Stimulated activated CD4-positive, alpha-beta T cell treated with anti-CD3 and anti-CD28 coated beads, Interleukin-2, amount 100 ng/mL, for 24 hours (primary cell): ENCODE results near the gene BATF.

Experiments used
- DNase-seq, 2 donors: peaks; one replicate each; pipeline ENCODE4 v3.0.0-alpha.2; 2020

The BATF gene

DNA sequence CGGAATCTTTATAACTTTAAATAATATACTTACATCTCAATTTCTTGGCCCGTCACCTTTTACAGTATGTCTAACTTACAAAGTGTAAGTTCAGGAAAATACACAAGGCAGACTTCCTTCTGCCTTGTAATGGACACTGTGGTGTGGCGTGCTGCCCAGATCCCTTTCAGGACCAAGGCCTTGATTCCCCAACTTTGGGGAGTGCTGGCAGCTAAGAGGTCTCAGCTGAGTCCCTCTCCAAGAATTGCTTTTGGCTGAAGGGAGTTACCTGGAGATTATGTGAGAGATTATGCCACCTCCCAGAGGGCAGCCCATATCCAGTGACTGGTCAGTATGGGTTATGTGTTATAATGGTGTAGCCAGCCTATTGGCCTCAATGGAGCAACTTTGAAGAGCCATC is 21.2 kb upstream of the BATF start:
- no peak for DNase-seq

DNA sequence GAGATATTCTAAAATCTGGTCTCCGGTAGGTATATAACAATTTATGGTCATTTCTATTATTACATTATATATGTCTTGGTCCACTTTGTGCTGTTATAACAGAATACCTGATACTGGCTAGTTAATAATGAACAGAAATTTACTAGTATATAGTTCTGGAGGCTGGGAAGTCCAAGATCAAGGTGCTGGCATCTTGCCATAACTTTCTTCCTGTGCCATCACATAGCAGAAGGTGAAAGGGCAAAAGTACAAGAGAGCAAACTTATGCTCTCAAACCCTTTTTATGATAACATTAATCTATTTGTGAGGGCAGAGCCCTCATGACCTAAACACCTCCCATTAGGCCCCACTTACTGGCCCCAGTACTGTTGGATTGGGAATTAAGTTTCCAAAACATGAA is 17.9 kb upstream of the BATF start:
- no peak for DNase-seq

DNA sequence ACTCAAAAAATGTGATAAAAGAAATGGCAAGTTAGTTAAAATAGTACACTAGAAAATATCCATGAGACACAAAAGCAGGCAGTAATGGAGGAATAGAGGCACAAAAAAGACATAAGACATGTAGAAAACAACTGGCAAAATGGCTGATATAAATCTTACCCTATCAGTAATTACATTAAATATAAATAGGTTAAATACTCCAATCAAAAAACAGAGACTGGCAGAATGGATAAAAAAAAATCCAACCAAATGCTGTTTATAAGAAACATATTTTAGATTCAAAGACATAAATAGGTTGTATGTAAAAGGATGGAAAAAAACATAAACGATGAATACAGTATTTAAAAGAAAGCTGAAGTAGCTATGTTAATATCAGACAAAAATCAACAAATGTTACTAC is 15.3 kb upstream of the BATF start:
- no peak for DNase-seq

DNA sequence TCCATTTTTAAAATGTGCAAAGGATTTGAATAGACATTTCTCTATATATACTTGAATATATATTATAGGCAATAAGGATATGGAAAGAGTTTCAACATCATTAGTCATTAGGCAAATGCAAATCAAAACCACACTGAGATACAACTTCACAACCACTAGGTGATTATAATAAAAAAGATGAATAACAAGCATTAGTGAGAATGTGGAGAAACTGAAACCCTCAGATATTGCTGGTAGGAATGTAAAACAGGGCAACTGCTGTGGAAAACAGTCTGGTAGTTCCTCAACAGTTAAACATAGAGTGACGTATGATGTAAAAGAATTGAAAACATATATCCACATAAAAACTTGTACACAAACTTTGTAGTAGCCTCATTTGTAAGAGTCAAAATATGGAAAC is 11.7 kb upstream of the BATF start:
- no peak for DNase-seq

DNA sequence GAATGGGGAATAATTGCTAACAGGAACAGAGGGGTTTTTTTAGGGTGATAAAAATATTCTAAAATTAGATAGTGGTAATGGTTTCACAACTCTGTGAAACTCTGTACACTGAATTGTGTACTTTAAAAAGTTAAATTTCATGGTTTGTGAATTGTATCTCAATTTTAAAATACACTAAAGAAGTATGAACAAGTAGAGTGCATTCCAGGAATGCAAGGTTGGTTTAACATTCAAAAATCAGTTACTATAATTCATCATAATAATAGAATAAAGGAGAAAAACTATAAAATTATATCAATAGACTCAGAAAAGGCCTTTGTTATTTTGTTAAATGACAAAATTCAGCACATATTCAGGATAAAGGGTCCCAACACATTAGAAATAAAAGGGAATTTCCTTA is 11.1 kb upstream of the BATF start:
- no peak for DNase-seq

DNA sequence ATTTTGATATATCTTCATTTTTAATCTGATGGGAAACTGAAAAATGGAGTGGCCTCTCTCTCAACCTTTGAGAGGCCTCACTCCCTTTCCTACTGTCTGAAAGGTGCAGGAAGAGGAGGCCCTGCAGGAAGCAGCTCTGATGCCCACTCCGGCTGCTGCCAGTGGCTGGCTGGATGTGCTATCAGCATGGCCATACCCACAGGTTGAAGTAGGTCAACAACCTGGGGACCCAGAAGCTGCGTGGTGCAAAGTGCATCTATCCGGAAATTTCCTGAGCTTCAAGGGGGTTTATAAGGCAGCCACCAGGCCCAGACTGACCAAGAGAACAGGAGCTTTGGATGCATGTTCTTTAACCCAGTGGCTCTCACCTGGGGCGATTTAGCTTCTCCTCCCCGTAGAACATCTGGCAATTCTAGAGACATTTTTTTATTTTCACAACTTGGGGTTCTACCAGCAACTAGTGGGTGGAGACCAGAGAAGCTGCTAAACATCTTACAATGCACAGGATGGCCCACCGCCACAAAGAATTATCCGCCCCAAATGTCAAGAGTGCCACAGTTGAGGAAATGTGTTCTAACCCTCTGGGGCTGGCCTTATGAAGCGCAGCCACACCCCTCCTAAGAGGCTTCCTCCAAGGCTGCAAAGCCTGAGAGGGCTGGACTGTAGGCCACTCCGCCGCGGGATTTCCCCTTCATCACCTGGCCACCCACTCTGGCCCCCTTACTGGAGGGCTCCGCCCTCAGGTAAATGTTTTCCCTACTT is 8.2 kb upstream of the BATF start:
- no peak for DNase-seq

DNA sequence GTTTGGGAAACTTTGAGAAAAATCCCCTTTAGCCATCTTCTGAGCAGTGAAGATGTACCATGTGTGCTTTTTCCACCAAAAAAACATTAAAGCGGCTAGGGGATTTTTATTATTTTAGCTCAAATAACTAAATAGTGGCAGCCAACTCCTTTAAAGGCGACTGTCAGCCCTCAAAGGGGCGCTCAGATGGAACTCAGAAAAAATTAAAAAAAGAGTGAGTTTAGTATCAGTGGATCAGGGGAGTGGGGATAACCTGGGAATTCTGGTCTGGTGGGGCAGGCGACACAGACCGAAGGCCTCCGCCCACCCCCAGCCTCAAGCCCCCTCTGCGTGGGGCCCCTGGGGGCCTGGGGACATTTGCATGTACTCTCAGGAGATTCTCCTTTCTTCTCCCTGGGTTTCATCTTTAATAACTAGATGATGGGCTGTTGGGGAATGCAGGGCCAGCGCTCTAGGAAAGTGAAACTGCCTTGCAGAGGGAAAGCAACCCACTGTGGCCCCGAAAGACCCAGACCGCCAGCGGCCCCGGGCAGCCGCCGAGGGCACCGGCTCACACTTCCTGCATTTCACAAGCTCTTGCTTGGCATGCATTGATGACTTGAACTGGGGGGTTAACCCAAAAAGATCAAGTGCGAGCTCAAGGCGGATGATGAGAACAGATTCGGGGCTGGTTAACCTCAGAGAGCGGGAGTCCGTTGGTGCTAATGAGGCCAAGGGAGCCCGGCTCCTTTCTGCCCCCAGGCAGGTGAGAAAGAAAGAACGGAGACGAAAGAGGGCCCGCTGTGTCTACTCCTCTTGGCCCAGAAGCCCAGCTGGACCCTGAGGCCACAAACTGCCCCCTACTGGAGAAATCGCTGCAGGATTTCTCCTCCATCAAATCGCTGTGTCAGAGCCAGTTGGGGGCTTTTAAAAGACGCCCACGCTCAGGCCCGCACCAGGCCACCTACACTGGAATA is 7.3 kb upstream of the BATF start:
- peak; percentile 46 to 51 for DNase-seq

DNA sequence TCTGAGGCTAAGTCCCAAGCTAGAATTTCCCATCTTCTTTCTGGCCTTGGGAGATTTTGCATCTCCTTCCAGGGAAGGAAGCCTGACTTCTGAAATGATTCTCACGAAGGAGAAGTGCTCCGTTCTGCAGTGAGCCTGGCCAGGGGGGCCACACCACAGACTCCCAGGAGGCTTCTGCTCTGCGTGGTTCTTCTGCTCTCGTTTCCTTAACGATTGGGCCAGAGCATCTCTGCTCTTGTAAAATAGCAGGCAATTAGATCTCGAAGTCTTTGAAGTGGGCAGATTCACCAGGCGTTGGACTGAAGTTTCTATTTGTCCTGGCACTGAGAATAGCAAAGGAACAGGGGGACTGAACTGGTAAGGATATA is 6.7 kb upstream of the BATF start:
- no peak for DNase-seq

DNA sequence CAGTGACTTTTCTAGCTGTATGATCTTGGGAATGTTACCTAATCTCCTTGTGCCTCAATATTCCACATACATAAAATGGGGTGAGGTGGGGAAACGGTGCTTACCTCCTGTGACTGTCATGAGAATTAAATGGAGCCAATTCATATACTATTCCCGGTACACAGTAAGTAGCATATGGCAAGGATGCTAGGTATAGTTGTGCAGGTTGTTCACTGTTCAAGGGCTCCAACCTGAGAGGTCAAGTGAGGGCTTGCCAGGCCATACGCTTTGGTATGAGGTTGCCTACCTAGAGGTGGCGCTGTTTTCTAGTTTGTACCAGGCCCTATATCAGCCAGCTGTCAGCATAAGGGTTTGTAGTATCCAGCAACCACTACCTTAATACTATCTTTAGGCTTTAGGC is 3.6 kb upstream of the BATF start:
- no peak for DNase-seq

DNA sequence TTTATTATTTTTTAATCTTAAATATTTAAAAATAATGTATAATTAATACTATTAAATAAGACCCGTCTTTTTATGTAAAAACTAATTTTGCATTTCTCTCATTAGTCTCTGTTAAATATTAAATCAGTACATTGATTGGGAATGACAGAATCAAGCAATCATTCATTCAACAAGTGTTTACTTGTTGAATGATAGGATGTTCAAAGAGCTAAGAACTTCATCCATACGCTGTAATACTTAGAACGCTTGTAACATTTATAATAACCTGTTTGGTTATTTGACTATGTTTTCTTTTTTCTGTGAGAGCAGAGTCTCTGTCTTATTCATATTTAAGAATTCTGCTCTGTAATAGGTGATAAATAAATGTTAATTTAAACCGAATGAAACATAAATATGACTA is 2.9 kb upstream of the BATF start:
- DNase-seq, result no peak

DNA sequence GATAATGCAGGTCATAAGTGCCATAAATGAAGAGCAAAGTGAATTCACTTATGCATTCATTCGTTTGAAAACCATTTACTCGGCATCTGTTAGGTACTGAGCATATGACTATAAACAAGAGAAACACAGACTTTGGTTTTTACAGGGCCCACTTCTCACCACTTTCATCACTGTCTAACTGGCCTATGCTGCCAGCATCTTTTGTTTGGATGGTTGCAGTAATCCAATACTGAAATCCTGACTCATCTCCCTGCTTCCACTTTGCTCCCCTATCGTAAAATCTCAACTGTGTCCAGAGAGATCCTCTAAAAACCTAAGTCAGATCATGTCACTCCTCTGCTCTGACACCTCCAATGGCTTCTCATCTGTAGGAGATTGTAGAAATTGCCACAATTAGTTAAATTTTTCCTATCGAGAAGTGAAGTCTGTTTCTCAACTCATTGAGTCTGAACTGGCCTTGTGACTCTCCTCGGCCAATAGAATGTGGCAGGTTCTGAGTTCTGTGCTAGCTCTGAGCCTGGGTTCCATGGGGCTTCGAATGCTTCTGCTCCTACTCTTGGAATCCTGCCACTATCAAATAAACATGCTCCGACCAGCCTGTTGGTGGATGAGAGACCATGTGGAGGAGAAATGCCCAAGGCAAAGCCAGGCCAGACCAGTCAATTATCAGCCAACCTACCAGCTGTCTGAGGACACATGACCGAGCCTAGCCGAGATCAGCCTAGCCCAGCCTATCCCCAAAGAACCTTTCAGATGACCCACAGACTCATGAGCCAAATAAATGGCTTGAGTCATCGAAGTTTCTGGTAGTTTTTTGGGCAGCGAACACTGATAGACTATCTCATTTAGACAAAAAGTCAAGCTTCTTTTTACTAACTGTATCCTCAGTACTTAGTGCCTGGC is 2.2 kb upstream of the BATF start:
- no peak for DNase-seq

DNA sequence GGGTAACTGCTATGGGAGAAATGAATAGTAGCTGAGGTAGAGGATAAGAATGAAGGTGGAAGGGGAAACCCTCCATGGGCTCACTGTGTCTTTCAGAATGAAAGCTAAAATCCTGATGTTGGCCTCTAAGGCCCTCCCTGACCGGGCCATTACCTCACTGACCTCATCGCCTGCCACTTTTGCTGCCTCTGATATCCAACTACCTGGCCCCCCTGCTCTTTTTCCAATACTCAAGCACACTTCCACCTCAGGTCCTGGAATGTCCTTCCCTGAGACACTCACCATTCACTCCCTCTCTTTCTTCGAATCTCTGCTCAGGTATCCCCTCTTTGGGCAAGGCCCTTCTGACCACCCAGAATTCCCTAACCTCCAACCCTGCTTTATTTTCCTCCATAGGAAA is 1.4 kb upstream of the BATF start:
- DNase-seq, result no peak

DNA sequence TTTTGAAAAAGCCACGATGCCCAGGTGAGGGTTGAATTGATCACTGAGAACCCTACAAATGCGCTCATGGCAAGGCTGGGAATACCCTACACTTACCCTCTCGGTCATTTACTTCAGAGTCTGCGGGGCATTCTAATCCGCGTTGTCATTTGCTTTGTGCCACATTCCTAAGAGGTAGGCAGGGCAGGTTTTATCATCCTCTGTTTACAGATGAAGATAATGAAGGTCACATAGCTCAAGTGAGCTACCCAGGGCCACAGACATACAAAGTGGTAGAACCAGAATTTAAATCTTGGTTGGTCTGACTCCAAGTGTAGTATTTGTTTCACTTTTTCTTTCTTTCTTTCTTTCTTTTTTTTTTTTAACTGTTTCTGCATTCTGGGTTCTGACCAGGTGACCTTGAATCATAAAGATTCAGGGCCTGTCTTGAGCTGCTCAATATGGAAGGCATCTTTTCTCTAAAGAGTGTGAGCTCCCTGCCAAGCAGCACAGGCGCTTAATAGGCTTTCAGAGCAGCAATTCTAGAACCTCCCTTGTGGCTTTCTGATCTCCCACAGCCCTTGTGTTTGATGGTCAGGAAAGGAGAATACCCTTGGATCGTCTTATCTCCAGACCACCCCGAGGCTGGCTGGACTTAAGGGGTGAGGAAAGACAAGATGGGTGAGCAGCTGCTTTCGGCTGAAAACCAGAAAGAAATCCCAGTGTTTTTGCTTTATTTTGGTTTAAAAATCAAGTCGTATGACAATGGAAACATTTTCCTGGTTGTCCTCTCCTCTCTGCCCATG is 662 bp upstream of the BATF start:
- DNase-seq, result no peak

DNA sequence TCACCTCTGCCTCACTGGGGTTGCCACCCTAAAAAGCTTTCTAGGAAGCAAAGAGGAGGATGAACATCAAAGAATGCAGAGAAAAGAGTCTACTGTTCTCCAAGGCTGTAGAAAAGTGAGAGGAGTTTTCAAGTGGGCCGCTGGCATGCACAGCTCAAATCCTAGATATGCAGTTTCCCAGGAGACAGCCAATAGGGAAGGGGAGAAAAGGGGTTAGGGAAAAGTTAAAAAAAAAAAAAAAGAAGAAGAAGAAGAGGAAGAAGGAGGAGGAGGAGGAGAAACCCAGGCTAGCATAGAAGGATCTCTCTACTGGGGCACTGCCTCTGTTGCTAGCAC is 682 bp downstream of the BATF start:
- DNase-seq, result no peak

DNA sequence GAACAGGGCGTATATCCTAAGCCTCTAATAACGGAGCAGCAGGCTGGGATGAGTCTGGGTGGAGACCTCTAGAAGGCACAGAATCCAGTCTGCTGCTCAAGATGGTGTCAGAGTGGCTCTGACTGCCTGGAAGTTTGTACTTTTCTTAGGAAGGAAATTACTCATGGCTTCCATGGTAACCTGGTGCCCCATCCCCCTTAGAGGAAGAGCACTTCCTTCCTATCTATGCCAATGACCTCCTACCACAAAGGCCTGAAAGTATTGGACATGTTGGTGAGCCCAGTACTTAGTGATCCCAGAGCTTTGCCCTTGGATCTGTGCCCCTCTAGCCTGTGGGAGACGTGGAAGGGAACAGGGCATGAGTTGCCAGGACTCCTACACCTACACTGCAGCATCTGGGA is 1.5 kb downstream of the BATF start:
- DNase-seq, result peak; percentile 44 to 47

DNA sequence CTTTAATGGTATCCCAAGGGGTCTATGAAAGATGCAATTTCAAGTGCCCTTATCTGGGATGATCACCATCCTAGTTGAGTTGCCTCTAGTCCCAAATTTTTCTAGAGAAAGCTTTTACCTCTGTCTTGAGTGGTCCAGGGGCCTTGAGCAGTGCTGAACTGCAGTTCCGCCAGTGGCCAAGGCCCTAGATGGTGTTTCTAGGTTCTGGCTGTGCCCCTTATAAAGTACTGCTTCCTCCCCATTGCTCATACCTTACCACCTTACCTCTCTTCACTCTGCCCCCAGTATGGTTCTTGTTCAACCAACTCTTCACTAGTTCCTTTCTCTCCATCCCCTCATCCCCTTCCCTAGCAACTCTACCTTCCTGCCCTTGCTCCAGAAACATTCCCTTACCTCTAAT is 3.7 kb downstream of the BATF start:
- no peak for DNase-seq

DNA sequence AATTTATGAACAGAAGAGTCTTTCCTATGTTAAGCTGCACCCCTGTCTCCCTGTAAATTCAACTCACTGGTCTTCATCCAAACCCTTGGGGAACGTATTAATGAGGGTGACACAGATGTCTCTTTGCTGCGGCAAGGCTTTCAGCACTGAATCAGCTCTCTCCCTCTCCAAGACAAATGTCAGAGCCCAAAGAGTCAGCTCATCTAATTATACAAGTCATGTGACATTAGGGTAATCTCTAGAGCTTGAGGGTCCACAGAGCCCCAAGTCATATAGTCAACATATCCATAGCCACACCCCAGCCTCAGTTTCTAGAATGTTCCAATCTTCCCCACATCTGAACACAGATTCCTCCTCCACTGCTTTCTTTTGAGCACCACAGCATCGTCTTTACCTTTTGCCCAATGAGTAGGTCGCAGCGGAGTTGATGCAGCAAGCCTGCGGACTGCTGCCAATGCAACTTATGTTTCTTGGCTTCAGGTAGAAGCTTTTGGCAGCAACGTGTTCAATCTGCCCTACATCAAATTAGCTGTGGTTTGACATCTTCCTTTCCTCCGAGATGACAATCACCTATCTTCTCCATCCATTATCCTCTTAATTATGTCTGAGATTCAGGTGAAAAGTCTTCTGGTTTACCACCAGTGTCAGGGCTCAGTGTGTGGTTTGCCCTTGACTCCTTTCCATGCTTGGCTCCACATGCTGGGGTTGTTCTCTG is 5.3 kb downstream of the BATF start:
- DNase-seq, result no peak

DNA sequence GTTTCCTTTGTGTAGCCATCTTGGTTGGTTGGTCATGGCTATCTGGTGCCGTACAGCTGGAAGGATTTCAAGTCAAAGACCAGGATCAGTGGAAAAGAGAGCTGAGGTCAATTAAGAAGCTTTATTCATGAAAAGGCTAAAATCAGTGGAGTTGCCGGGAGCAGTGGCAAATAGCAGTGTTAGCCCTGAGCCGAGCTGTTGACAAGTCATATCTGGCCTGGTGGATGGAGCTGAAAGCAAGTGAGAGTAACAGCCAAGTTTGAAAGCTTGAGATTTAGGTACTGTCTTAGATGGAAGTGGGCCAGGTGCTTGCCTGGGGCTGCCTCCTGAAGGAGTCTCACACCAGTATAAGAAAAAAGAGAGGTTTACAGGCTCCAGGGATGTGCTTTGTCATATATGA is 9.0 kb downstream of the BATF start:
- DNase-seq, result no peak

DNA sequence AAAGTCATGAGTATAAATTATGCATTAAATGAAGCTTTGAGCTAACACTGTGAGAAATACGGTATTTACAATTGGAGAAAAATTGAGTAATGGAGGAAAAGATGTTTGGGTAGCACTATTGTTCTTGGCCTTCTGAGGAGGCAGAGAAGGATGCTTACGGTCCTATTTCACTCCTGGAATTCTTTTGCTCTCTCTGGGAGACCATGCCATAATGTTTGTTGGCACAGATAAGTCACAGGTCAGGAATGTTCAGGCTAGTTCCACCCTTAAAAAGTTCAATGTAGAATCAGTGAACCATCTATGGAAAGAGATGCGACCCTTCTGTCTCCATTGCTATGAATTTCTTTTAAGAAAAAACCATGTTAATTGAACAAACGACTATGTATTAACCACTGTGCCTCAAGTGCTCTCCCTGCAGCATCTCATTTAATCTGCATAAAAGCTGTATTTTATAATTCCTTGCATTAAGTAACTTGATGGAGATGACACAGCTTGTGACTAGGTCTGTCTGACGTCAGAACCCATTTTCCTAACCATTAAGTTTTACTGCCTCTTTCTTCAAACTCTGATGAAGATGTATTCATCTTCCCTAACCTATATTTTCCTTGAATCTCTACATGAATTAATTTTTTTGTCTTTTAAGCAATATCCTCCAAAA is 9.5 kb downstream of the BATF start:
- DNase-seq, result no peak

DNA sequence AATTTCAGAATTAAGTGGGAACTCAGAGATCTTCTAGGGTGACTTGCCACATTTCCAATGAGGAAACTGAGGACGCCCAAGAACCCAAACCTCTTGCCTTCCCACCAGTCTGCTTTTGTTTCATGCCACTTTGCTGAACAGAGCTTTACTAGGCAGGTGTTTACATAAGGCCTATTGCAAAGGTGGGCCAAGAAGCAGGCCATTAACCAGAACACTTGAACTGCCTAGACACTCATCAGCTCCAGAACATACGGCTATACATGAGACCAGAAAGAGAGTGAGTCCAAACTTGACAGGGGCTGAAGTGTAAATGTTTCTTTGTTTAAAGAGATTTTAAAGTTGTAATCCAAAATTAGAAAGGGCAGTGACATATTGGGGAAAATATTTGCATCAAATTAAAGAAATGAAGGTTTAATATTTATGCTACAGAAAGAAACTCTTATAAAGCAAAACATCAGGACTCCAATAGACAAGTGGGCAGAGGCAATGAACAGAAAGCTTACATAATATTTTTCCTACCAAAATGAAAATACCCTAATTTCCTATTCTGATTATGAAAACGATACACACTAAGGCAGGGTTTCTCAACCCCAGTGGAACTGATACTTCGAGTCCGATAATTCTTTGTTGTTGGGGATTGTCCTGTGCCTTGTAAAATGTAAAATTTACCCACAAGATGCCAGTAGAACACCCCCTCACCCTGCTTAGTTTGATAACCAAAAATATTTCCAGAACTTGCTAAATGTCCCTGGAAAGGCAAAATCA is 11.7 kb downstream of the BATF start:
- no peak for DNase-seq
